ENCODE data around the gene SSU72.
"Not testable (repeated sequence)": the region's sequence is repeated elsewhere in the genome, so short reads cannot be mapped to it uniquely, and the experiment has no call there.

DNA sequence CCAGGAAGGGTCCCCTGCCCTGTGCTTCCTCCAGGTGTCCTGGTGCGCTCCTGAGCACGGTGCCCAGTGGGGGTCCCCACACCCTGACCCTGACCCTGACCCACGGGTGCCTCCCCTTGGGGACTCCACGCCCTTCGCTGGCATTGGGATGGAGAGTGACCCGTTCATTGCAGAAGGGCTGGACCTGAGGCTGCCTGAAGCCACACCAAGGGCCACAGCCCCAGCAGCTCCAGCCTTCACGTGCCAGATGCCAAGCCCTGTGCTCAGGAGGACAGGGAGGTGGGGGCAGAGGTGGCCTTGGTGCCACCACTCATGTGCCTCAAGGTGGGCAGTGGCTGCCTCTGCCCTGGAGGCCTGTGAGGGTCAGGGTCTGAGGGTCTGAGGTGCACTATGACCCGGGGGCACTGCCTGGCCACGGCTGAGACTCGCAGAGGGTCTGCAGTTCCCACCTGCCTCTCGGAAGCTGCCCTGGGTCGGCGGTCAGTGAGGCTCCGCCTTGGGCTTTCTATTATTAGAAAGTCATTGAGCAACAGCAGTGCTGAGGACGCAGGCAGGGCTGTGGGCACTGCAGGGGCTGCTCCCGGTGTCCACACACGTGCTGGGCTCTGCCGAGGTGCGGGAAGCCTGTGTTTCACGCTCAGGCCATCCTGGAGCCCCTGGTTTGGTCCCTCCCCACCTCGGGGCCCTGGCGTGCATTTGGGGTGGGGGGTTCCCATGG is 41.3 kb downstream of the SSU72 start:
- TF ChIP-seq, protein P1, sequence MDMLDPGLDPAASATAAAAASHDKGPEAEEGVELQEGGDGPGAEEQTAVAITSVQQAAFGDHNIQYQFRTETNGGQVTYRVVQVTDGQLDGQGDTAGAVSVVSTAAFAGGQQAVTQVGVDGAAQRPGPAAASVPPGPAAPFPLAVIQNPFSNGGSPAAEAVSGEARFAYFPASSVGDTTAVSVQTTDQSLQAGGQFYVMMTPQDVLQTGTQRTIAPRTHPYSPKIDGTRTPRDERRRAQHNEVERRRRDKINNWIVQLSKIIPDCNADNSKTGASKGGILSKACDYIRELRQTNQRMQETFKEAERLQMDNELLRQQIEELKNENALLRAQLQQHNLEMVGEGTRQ (IDR thresholded peaks at IDR 0.05; ENCODE audit: borderline replicate concordance, low read depth, low read length): not testable (repeated sequence)
- not testable (repeated sequence) for TF ChIP-seq GABPA (IDR thresholded peaks at IDR 0.05; ENCODE audit: low read depth); YY1 (IDR thresholded peaks at IDR 0.05; ENCODE audit: low read depth); JUND (IDR thresholded peaks at IDR 0.05); FOXM1 (IDR thresholded peaks at IDR 0.05; ENCODE audit: low read depth); TAF1 (IDR thresholded peaks at IDR 0.05; ENCODE audit: borderline replicate concordance, low read depth, low read length)
- TF ChIP-seq, protein P2, sequence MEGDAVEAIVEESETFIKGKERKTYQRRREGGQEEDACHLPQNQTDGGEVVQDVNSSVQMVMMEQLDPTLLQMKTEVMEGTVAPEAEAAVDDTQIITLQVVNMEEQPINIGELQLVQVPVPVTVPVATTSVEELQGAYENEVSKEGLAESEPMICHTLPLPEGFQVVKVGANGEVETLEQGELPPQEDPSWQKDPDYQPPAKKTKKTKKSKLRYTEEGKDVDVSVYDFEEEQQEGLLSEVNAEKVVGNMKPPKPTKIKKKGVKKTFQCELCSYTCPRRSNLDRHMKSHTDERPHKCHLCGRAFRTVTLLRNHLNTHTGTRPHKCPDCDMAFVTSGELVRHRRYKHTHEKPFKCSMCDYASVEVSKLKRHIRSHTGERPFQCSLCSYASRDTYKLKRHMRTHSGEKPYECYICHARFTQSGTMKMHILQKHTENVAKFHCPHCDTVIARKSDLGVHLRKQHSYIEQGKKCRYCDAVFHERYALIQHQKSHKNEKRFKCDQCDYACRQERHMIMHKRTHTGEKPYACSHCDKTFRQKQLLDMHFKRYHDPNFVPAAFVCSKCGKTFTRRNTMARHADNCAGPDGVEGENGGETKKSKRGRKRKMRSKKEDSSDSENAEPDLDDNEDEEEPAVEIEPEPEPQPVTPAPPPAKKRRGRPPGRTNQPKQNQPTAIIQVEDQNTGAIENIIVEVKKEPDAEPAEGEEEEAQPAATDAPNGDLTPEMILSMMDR (IDR thresholded peaks at IDR 0.05): not testable (repeated sequence)
- TF ChIP-seq, protein P3, sequence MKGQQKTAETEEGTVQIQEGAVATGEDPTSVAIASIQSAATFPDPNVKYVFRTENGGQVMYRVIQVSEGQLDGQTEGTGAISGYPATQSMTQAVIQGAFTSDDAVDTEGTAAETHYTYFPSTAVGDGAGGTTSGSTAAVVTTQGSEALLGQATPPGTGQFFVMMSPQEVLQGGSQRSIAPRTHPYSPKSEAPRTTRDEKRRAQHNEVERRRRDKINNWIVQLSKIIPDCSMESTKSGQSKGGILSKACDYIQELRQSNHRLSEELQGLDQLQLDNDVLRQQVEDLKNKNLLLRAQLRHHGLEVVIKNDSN (IDR thresholded peaks at IDR 0.05; ENCODE audit: borderline replicate concordance, low read depth): not testable (repeated sequence)
- TF ChIP-seq, protein P4, sequence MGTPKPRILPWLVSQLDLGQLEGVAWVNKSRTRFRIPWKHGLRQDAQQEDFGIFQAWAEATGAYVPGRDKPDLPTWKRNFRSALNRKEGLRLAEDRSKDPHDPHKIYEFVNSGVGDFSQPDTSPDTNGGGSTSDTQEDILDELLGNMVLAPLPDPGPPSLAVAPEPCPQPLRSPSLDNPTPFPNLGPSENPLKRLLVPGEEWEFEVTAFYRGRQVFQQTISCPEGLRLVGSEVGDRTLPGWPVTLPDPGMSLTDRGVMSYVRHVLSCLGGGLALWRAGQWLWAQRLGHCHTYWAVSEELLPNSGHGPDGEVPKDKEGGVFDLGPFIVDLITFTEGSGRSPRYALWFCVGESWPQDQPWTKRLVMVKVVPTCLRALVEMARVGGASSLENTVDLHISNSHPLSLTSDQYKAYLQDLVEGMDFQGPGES (IDR thresholded peaks at IDR 0.05; ENCODE audit: low read depth, low read length): not testable (repeated sequence)
- TF ChIP-seq, protein P5, sequence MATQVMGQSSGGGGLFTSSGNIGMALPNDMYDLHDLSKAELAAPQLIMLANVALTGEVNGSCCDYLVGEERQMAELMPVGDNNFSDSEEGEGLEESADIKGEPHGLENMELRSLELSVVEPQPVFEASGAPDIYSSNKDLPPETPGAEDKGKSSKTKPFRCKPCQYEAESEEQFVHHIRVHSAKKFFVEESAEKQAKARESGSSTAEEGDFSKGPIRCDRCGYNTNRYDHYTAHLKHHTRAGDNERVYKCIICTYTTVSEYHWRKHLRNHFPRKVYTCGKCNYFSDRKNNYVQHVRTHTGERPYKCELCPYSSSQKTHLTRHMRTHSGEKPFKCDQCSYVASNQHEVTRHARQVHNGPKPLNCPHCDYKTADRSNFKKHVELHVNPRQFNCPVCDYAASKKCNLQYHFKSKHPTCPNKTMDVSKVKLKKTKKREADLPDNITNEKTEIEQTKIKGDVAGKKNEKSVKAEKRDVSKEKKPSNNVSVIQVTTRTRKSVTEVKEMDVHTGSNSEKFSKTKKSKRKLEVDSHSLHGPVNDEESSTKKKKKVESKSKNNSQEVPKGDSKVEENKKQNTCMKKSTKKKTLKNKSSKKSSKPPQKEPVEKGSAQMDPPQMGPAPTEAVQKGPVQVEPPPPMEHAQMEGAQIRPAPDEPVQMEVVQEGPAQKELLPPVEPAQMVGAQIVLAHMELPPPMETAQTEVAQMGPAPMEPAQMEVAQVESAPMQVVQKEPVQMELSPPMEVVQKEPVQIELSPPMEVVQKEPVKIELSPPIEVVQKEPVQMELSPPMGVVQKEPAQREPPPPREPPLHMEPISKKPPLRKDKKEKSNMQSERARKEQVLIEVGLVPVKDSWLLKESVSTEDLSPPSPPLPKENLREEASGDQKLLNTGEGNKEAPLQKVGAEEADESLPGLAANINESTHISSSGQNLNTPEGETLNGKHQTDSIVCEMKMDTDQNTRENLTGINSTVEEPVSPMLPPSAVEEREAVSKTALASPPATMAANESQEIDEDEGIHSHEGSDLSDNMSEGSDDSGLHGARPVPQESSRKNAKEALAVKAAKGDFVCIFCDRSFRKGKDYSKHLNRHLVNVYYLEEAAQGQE (IDR thresholded peaks at IDR 0.05; ENCODE audit: low read depth, low read length): not testable (repeated sequence)

Measured in SK-N-SH (cell line).